GM21529 (cell line): ENCODE measurements around the gene GDAP2.
"Not testable (repeated sequence)": the region's sequence is repeated elsewhere in the genome, so short reads cannot be mapped to it uniquely, and the experiment has no call there.

Experiments
- ATAC-seq: cut with Tn5 transposase; IDR thresholded peaks from one replicate; pipeline ENCODE4 v1.9.1; 2021; ENCODE audit not compliant: unreplicated experiment

GDAP2 gene

GRCh38 chr1:117902944-117903343, 26.5 kb downstream of the GDAP2 start:
- no peak for ATAC-seq

GRCh38 chr1:117899801-117900200, 29.6 kb downstream of the GDAP2 start:
- ATAC-seq, result no peak

- ATAC-seq, result no peak
Measured at GRCh38 chr1:117897551-117897950, 31.9 kb downstream of the GDAP2 start.

- ATAC-seq, result peak; percentile 92
Measured at GRCh38 chr1:117895482-117896114, 33.8 kb downstream of the GDAP2 start.

- ATAC-seq, result no peak
Measured at GRCh38 chr1:117894078-117894477, 35.3 kb downstream of the GDAP2 start.

DNA sequence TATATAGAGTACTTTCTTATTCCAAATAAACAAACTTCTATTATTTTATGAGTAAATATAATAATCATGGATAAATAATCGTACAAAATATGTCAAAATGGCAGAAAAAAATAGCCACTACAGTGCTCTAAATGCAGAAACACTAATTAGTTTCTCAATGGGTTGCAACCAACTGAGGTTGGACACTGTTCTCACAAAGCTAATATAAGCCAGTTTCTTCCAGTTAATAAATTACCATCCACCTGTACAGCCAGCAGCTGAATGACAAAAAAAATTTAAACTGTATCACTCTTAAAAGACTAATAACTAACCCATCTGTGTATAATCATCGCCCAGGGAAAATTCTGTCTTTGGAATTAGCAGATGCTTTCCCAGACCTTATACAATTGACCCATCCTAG, 36.9 kb downstream of the GDAP2 start:
- no peak for ATAC-seq

- no peak for ATAC-seq
Measured at GRCh38 chr1:117890452-117890851, 39.0 kb downstream of the GDAP2 start.

DNA sequence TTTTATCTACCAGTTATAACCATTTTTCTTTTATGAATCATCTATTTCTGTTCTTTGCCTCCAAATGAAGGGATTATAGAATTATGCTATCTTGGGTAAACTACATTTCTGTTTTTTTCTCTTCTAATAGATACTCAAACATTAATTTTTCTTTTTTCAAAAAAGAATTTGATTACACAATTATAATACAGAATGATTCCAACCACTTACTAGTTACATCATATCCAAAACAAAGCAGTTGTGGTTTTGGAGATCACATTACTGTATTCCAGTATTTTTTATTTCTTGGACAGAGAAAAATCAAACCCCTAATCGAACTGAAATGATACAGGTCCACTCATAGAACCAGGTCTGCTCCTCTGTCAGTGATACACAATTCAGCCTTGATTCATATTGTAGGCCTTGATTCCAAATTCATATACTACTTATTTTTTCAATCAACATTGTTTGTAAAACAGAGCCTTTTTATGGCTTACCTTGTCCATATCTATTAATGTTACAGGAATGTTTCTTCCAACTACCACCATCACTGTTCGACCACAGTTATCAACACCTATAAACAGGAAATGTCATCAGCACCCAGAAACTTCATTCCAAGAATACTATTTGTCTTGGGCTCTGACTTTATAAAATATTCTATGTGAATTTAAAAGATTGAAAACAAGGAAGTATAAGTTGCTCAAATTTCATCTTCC, 43.2 kb downstream of the GDAP2 start:
- ATAC-seq, result no peak

- no peak for ATAC-seq
Measured at GRCh38 chr1:117883616-117884015, 45.8 kb downstream of the GDAP2 start.

GRCh38 chr1:117879284-117879683, 50.1 kb downstream of the GDAP2 start:
- no peak for ATAC-seq

- ATAC-seq, result no peak
Measured at GRCh38 chr1:117877823-117878222, 51.6 kb downstream of the GDAP2 start.

DNA sequence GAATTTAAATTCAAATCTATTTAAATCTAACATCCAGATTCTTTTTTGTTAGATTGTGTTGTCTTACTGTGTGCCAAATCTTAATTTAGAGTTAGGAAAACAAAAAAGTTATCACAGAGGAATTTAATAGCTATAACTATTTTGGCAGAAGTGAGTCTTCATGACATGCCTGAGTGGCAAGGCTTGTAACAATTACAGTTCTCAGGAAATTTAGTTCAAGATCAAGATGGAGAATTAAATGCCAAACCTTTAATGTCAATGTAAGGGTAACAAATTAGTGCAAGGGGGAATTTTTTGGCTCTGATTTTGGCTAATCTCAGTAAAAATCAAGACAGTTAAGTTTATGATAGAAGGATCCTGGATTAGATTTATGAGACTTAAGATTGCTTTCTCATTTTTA, 58.4 kb downstream of the GDAP2 start:
- ATAC-seq, result no peak

- no peak for ATAC-seq
Measured at GRCh38 chr1:117861694-117862093, 67.7 kb downstream of the GDAP2 start.

- ATAC-seq, result no peak
Measured at GRCh38 chr1:117860896-117861610, 68.4 kb downstream of the GDAP2 start.

- ATAC-seq, result no peak
Measured at GRCh38 chr1:117859901-117860300, 69.5 kb downstream of the GDAP2 start.

GRCh38 chr1:117857418-117857817, 72.0 kb downstream of the GDAP2 start:
- no peak for ATAC-seq

GRCh38 chr1:117852853-117853553, 76.4 kb downstream of the GDAP2 start:
- ATAC-seq, result no peak

DNA sequence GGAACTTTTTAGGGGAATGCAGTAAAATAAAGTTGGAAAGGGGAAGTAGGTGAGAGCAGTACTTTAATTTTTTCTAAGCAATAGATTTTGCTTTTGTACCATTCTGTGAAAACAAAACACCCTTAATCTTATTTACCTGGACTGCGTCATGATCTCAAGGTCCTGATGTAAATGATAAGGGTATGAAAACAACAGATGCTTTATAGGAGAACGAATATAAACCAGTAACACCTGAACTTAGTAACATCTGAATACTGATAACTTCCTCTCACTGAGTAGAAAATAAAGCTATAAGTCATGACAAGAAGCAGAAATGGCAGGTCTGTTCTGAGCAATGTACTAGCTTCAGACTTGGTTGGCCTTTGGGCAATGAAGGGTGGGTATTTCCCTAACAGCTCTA, 77.7 kb downstream of the GDAP2 start:
- no peak for ATAC-seq

DNA sequence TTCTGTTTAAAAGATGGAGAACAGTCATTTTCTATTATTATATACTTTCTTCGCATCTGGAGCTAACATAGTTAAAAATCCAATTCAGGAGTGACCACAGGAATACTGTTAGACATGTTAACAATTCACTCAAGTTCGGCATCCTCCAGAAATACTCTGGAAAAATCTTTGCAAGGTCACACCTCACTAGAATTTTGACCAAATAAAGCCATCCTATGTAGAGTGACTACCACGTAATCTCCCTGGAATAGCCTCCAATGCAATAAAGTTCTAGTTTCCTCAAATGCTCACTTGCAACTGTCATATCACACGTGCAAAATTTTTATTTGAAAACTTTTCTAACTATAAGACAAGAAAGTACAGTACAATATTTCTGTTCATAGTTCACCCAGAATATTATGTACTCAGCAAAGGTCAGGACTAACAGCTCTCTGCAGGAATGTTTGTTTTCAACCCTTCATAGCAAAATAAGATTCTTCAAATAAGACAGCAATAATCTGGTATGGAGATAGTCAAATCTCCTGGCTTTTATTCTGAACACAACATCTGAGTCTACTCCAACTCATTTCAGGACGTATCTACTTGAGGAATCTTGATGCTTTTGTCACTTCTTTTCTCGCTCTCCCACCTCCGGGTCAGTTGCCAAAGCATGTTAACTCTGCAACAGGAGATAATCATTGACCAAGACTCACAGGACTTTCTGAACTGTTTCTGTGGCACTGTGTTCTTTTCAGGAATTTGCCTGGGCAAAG, 82.6 kb downstream of the GDAP2 start:
- ATAC-seq, result no peak

GRCh38 chr1:117844478-117844877, 84.9 kb downstream of the GDAP2 start:
- not testable (repeated sequence) for ATAC-seq

- ATAC-seq, result no peak
Measured at GRCh38 chr1:117843791-117844190, 85.6 kb downstream of the GDAP2 start.
